Endodermal cell (in vitro differentiated cells): Measurements from ENCODE around the gene DUS1L. TPM values are rescaled to one million over a fixed set of nuclear protein-coding genes. Genes with fewer than 3 reads are reported as not detected.

Source experiments
- DNase-seq: peaks from one replicate; pipeline ENCODE4 v3.0.0-alpha.2; 2017
- H3K27ac ChIP-seq: 2 replicates; pipeline ENCODE4 v1.5.1; 2013; ENCODE audit warnings: mild to moderate bottlenecking, low read depth, low read length, moderate library complexity
- H3K27me3 ChIP-seq: 2 replicates; pipeline ENCODE4 v1.6.1; 2013; ENCODE audit warnings: mild to moderate bottlenecking, low read length, moderate library complexity; ENCODE audit not compliant: insufficient read depth, control insufficient read depth, poor library complexity, severe bottlenecking
- H3K36me3 ChIP-seq: 2 replicates; pipeline ENCODE4 v1.7.0; 2013; ENCODE audit warnings: mild to moderate bottlenecking, low read length, moderate library complexity; ENCODE audit not compliant: control insufficient read depth, insufficient read depth
- H3K4me1 ChIP-seq: one replicate; pipeline ENCODE4 v1.7.0; 2013; ENCODE audit warnings: low read length; ENCODE audit not compliant: control insufficient read depth, insufficient read depth
- H3K4me3 ChIP-seq: 2 replicates; pipeline ENCODE4 v1.5.1; 2013; ENCODE audit warnings: mild to moderate bottlenecking, low read length, moderate library complexity
- H3K9ac ChIP-seq: 2 replicates; pipeline ENCODE4 v1.6.1; 2013; ENCODE audit warnings: mild to moderate bottlenecking, low read length, moderate library complexity; ENCODE audit not compliant: poor library complexity, severe bottlenecking; ENCODE audit errors: extremely low read depth
- H3K9me3 ChIP-seq: 2 replicates; pipeline ENCODE4 v1.6.1; 2013; ENCODE audit warnings: mild to moderate bottlenecking, low read length, moderate library complexity; ENCODE audit not compliant: control insufficient read depth
- H3K27ac Mint-ChIP-seq: 2 replicates; pipeline ENCODE4 v1.8.0; 2020; ENCODE audit warnings: mixed read lengths
- H3K27me3 Mint-ChIP-seq: 2 replicates; pipeline ENCODE4 v1.8.0; 2021; ENCODE audit warnings: mild to moderate bottlenecking, mixed read lengths; ENCODE audit not compliant: insufficient read depth
- H3K36me3 Mint-ChIP-seq: 2 replicates; pipeline ENCODE4 v1.8.0; 2020; ENCODE audit warnings: low read depth, mixed read lengths
- H3K4me1 Mint-ChIP-seq: 2 replicates; pipeline ENCODE4 v1.8.0; 2020; ENCODE audit warnings: mixed read lengths
- H3K4me3 Mint-ChIP-seq: 2 replicates; pipeline ENCODE4 v1.8.0; 2020; ENCODE audit warnings: mild to moderate bottlenecking, moderate library complexity, mixed read lengths
- H3K9me3 Mint-ChIP-seq: 2 replicates; pipeline ENCODE4 v1.8.0; 2020; ENCODE audit warnings: mild to moderate bottlenecking, mixed read lengths
- WGBS, 2 experiments: methylation state at CpG; one replicate each; pipeline versions ENCODE4 v1.1.5 to v1.1.7; 2013; ENCODE audit warnings: missing lambda C conversion rate in 2 of 2, mixed read lengths in 1 of 2; ENCODE audit not compliant: insufficient coverage in 1 of 2, insufficient read length in 1 of 2; 5-methylcytosine and 5-hydroxymethylcytosine counted together
- total RNA-seq, 2 donors: library from RNA; stranded (reverse); fragmentation: NEBNext Ultra II Directional in 1 of 2; extraction: Animal tissue kit (Norgen Biotek cat#: 25700) in 1 of 2; gene quantifications; 2 replicates in 1 of 2; 3 replicates in 1 of 2; pipeline ENCODE4 v1.2.1, GENCODE V29; 2021
- TF ChIP-seq, protein P1 (sequence below): fragments of 200-600 bp; sonication (generic); conservative IDR thresholded peaks from 2 replicates; pipeline ENCODE4 v1.5.0; 2021; ENCODE audit warnings: antibody characterized with exemption, mild to moderate bottlenecking

The DUS1L gene
- total RNA-seq, 2 donors from 2014 or later = 85.3 to 108 TPM

DNA sequence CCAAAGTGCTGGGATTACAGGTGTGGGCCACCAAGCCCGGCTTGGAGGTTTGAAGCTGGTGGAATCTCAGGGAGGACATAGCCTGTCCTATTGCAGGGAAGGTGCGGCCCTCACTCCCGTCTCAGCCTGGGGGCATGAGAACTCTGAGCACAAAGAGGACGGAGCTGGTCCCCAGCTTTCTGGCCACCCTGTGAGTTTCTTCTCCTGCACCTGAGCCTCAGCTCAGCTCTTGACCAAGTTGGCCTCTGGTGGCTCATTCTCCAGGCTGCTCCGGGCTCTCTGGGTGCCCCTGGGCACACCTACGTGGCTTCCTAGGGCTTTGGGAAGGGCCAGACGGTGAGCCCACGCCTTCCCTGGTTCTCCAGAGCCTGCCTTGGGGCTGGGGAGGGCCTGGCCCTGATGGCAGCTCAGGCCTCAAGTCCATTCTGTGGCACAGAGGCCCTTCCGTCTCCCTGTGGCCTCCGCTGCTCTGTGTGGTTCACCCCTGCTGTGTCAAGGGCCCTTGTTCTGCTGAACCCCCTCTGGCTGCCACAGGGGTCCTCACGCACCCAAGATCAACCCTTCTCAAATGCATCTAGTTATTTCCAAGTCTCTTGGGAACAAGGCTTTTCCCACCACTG is 39.3 kb upstream of the DUS1L start:
- Mint-ChIP-seq H3K27ac (peak overlapping the region; percentile 30), H3K9me3 (no peaks in the 10 kb centered on the region), H3K36me3 (peaks cover 9% of the 10 kb centered on the region), H3K4me3 (no peak overlapping the region), H3K4me1 (peaks cover 42% of the 10 kb centered on the region), H3K27me3 (no peaks in the 10 kb centered on the region)
- Histone ChIP-seq H3K36me3 (no peaks in the 10 kb centered on the region), H3K27me3 (no peaks in the 10 kb centered on the region), H3K9me3 (no peaks in the 10 kb centered on the region), H3K27ac (no peak overlapping the region), H3K9ac (no peak overlapping the region), H3K4me1 (peaks cover 23% of the 10 kb centered on the region), H3K4me3 (no peak overlapping the region)
- TF ChIP-seq, protein P1, sequence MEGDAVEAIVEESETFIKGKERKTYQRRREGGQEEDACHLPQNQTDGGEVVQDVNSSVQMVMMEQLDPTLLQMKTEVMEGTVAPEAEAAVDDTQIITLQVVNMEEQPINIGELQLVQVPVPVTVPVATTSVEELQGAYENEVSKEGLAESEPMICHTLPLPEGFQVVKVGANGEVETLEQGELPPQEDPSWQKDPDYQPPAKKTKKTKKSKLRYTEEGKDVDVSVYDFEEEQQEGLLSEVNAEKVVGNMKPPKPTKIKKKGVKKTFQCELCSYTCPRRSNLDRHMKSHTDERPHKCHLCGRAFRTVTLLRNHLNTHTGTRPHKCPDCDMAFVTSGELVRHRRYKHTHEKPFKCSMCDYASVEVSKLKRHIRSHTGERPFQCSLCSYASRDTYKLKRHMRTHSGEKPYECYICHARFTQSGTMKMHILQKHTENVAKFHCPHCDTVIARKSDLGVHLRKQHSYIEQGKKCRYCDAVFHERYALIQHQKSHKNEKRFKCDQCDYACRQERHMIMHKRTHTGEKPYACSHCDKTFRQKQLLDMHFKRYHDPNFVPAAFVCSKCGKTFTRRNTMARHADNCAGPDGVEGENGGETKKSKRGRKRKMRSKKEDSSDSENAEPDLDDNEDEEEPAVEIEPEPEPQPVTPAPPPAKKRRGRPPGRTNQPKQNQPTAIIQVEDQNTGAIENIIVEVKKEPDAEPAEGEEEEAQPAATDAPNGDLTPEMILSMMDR = no peak
- 95 to 97% methylated on average over 6 to 11 of the region's 11 CpGs for WGBS, 2 experiments
- no peak for DNase-seq

GRCh38 chr17:82103553-82104451 is 38.2 kb upstream of the DUS1L start:
- Histone ChIP-seq H3K4me1 (peaks cover 23% of the 10 kb centered on the region), H3K36me3 (no peaks in the 10 kb centered on the region), H3K27me3 (no peaks in the 10 kb centered on the region), H3K4me3 (no peak overlapping the region), H3K27ac (peak overlapping the region; percentile 78), H3K9me3 (no peaks in the 10 kb centered on the region), H3K9ac (peak overlapping the region; percentile 38)
- TF ChIP-seq, protein P1 = no peak
- H3K9me3 Mint-ChIP-seq = no peaks in the 10 kb centered on the region
- peaks cover 45% of the 10 kb centered on the region for H3K4me1 Mint-ChIP-seq
- 62 to 66% methylated on average over 18 to 24 of the region's 24 CpGs for WGBS, 2 experiments
- peak overlapping the region; percentile 19 for H3K4me3 Mint-ChIP-seq
- peaks cover 4% of the 10 kb centered on the region for H3K36me3 Mint-ChIP-seq
- no peaks in the 10 kb centered on the region for H3K27me3 Mint-ChIP-seq
- peak; percentile 89 for DNase-seq
- peak overlapping the region; percentile 97 for H3K27ac Mint-ChIP-seq

DNA sequence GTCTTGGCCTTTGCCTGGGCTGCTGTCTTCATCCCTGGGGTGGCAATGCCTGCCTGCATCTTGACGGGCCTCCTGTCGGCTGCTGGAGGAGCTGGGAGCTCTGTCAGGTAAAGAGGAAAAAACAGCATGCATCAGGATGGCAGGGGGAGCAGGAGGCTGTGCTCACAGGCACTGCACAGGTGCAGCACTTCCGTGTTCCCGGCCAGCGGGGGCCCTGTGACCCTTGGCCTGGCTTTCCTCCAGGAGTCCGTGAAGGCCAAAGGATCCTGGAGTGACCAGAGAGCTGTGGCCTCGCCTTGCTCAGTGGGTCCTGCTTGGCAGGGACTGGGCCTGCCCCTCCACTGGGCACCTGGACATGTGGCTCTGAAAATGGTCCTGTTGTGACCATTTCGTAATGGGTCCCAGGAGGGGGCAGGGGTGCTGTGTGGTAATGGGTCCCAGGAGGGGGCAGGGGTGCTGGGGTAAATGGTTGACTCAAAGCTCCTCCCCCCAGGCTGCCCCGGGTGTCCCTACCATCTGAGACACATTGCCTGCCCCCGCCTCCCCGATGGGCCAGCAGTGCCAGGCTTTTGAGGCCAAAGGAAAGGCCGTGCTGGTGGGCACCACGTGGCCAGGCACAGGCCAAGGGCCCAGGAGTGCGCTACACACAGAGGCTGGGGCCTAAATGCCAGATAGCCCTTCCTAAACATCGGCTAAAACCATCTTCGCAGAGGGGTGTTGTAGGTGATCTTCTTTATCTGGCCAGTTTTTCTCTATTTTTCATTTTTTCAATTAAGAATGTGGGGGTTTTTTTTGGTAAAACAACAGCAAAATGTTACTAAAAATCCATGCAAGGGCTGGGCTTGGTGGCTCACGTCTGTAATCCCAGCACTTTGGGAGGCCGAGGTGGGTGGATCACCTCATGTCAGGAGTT is 36.4 kb upstream of the DUS1L start:
- H3K36me3 Mint-ChIP-seq = no peaks in the 10 kb centered on the region
- Histone ChIP-seq H3K27ac (no peak overlapping the region), H3K4me1 (peaks cover 23% of the 10 kb centered on the region), H3K4me3 (no peak overlapping the region), H3K27me3 (no peaks in the 10 kb centered on the region), H3K9me3 (no peaks in the 10 kb centered on the region), H3K36me3 (no peaks in the 10 kb centered on the region), H3K9ac (no peak overlapping the region)
- H3K27ac Mint-ChIP-seq = peak overlapping the region; percentile 66
- H3K4me1 Mint-ChIP-seq = peaks cover 40% of the 10 kb centered on the region
- H3K4me3 Mint-ChIP-seq = no peak overlapping the region
- 85 to 87% methylated on average over 12 to 18 of the region's 18 CpGs for WGBS, 2 experiments
- no peaks in the 10 kb centered on the region for H3K9me3 Mint-ChIP-seq
- no peak for DNase-seq
- TF ChIP-seq, protein P1 = peak; percentile 27
- H3K27me3 Mint-ChIP-seq = no peaks in the 10 kb centered on the region
